Mesothelial cell of epicardium (in vitro differentiated cells): Measurements from ENCODE around the gene EDN3. TPM values are rescaled to one million over a fixed set of nuclear protein-coding genes. Genes with fewer than 3 reads are reported as not detected.

Experiments
- DNase-seq, 2 experiments: peaks; one replicate each; pipeline ENCODE4 v3.0.0; 2021; ENCODE audit warnings: low spot score in 2 of 2; ENCODE audit not compliant: unreplicated experiment in 2 of 2
- H3K27ac Mint-ChIP-seq: 2 replicates; pipeline ENCODE4 v1.8.0; 2021; ENCODE audit warnings: mixed read lengths
- H3K27me3 Mint-ChIP-seq: 2 replicates; pipeline ENCODE4 v1.8.0; 2021; ENCODE audit warnings: low read depth, mixed read lengths
- H3K36me3 Mint-ChIP-seq: 2 replicates; pipeline ENCODE4 v1.8.0; 2021; ENCODE audit warnings: mixed read lengths
- H3K4me1 Mint-ChIP-seq: 2 replicates; pipeline ENCODE4 v1.8.0; 2021; ENCODE audit warnings: mixed read lengths
- H3K4me3 Mint-ChIP-seq: 2 replicates; pipeline ENCODE4 v1.8.0; 2021; ENCODE audit warnings: mild to moderate bottlenecking, moderate library complexity, mixed read lengths
- H3K9me3 Mint-ChIP-seq: 2 replicates; pipeline ENCODE4 v1.8.0; 2021; ENCODE audit warnings: mixed read lengths
- total RNA-seq: library from RNA; stranded (reverse); gene quantifications from 3 replicates; pipeline ENCODE4 v1.2.1, GENCODE V29; 2021
- TF ChIP-seq, protein P1 (sequence below): fragments of 200-600 bp; sonication (generic); IDR thresholded peaks from one replicate; pipeline ENCODE4 v1.5.0; 2021; ENCODE audit warnings: antibody characterized with exemption; ENCODE audit not compliant: unreplicated experiment

The EDN3 gene
- total RNA-seq, 1 donor from 2014 or later = 17.6 TPM

DNA sequence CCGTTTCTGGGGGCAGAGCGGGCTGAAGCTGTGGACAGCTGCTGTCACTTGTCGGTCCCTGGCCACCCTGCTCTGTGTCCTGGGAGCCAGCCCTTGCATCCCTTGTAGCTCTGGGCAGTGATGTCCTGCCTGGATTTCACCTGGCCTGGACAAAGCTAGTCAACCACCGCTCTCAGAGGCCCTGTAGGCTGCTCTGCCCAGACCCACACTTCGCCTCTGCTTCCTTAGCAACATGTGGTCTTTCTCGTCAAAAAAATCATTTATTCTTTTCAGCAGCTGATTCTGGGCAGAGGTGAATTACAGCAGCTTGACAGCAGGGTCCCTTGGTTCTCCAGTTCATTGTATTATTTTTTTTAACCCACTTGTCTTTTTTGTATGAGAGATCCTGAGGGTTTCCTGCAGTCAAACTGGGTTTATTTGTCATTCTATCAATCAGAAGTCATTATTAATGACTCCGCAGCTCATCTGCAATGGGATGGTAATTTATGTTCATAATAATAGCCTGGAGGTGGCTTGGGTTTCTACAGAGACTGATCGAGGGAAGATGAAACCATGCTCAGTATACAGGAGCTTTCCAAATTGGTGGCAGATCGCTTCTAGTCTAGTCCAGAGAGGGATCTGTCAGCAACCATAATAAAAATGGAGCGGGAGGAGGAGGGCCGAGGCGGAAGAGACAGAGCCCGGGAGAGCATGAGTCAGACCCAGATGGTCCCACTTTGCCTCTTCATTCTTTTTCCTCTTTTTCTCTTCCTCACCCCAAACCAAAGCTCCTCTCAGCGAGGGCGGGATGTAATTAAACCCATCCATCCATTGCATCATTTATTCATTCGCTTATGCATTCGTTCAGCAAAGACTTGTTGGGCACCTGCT, 22.4 kb downstream of the EDN3 start:
- Mint-ChIP-seq H3K36me3 (no peaks in the 10 kb centered on the region), H3K27me3 (peaks cover 36% of the 10 kb centered on the region), H3K4me1 (peaks cover 17% of the 10 kb centered on the region), H3K9me3 (no peaks in the 10 kb centered on the region), H3K4me3 (no peak overlapping the region), H3K27ac (no peak overlapping the region)
- no peak for DNase-seq
- TF ChIP-seq, protein P1, sequence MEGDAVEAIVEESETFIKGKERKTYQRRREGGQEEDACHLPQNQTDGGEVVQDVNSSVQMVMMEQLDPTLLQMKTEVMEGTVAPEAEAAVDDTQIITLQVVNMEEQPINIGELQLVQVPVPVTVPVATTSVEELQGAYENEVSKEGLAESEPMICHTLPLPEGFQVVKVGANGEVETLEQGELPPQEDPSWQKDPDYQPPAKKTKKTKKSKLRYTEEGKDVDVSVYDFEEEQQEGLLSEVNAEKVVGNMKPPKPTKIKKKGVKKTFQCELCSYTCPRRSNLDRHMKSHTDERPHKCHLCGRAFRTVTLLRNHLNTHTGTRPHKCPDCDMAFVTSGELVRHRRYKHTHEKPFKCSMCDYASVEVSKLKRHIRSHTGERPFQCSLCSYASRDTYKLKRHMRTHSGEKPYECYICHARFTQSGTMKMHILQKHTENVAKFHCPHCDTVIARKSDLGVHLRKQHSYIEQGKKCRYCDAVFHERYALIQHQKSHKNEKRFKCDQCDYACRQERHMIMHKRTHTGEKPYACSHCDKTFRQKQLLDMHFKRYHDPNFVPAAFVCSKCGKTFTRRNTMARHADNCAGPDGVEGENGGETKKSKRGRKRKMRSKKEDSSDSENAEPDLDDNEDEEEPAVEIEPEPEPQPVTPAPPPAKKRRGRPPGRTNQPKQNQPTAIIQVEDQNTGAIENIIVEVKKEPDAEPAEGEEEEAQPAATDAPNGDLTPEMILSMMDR = no peak

DNA sequence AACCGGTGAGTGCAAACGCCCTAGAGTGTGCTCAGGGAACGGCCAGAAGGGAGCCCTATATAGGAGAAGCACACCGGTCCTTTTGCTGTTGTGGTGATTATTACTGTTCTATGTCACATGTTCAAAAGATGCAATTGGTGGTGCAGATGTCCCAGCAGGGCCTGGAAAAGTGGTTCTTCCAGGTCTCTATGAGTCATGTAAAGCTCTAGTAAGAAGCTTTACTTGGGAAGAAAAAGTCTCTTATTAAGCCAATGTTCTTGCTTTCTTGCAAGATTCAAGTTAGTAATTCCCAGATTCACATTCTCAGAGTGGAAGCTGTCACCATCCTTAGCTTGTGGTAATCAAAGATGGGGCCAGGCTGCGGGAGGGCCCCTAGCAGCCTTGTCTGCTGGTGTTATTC, 23.3 kb downstream of the EDN3 start:
- Mint-ChIP-seq H3K27ac (no peak overlapping the region), H3K36me3 (no peaks in the 10 kb centered on the region), H3K27me3 (peaks cover 41% of the 10 kb centered on the region), H3K4me3 (no peak overlapping the region), H3K9me3 (no peaks in the 10 kb centered on the region), H3K4me1 (peaks cover 13% of the 10 kb centered on the region)
- TF ChIP-seq, protein P1 = no peak
- DNase-seq = no peak

DNA sequence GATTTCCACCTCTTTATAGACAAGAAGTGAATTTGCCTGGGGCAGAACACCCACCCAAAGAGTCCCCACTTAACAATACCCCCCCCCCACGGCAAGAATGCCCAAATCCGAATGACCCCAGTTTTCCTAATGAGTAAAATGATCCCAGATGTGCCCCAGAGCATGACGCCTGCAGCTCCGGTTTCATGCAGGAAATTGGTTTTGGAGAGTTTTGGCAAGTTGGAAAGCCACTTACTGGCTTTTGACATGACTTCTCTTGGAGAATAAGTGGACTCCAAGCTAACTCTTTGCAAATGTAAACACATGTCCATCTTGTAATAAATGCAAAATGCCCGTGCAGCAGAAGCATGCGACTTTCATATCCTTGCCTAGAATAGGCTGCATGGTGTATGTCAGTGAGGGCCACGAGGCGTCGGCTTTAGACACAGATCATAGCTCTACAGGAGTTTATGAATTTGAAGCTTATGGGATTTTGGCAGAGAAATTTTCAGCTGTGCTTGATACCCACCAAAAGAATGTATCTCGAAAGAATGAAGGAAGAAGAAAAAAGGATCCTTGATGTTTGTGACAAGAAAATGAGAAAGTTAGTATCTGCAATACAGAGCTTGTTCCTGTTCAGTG, 24.2 kb downstream of the EDN3 start:
- Mint-ChIP-seq H3K27me3 (peaks cover 46% of the 10 kb centered on the region), H3K4me3 (no peak overlapping the region), H3K36me3 (no peaks in the 10 kb centered on the region), H3K9me3 (no peaks in the 10 kb centered on the region), H3K4me1 (peaks cover 12% of the 10 kb centered on the region), H3K27ac (no peak overlapping the region)
- TF ChIP-seq, protein P1 = no peak
- no peak for DNase-seq

DNA sequence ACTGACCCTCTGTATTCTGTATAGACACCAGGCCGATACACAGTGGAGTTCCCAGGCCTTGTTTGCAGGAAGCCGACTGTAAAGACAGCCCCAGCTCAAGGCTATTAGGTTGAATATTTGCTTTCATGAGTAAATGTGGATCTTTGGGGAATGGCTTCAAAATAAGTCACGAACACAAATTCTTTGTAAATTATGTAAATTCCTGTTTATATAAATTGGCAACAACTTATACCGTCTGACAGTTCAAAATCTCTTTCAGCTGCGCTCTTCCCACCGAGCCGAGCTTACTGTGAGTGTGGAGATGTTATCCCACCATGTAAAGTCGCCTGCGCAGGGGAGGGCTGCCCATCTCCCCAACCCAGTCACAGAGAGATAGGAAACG, 24.7 kb downstream of the EDN3 start:
- Mint-ChIP-seq H3K4me3 (no peak overlapping the region), H3K4me1 (peaks cover 12% of the 10 kb centered on the region), H3K27me3 (peaks cover 48% of the 10 kb centered on the region), H3K9me3 (no peaks in the 10 kb centered on the region), H3K36me3 (no peaks in the 10 kb centered on the region), H3K27ac (no peak overlapping the region)
- TF ChIP-seq, protein P1 = no peak
- DNase-seq = no peak

DNA sequence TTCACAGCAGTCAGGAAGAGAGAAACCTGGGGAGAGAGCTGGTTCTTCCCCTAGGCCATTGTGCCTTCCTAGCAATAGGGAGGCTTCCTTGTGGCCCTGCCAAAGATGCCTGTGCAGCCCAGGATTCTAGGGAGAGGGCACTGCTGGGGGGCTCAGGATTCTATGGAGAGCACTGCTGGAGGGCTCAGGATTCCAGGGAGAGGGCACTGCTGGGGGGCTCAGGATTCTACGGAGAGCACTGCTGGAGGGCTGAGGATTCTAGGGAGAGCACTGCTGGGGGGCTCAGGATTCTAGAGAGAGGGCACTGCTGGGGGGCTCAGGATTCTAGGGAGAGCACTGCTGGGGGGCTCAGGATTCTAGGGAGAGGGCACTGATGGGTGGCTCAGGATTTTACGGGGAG, 25.8 kb downstream of the EDN3 start:
- Mint-ChIP-seq H3K36me3 (no peaks in the 10 kb centered on the region), H3K27ac (no peak overlapping the region), H3K4me1 (peaks cover 12% of the 10 kb centered on the region), H3K9me3 (no peaks in the 10 kb centered on the region), H3K27me3 (peaks cover 55% of the 10 kb centered on the region), H3K4me3 (no peak overlapping the region)
- no peak for DNase-seq
- TF ChIP-seq, protein P1 = no peak
